ENCODE data around the gene SAMD11.
"Not testable (repeated sequence)": the region's sequence is repeated elsewhere in the genome, so short reads cannot be mapped to it uniquely, and the experiment has no call there.

Gene SAMD11, protein sequence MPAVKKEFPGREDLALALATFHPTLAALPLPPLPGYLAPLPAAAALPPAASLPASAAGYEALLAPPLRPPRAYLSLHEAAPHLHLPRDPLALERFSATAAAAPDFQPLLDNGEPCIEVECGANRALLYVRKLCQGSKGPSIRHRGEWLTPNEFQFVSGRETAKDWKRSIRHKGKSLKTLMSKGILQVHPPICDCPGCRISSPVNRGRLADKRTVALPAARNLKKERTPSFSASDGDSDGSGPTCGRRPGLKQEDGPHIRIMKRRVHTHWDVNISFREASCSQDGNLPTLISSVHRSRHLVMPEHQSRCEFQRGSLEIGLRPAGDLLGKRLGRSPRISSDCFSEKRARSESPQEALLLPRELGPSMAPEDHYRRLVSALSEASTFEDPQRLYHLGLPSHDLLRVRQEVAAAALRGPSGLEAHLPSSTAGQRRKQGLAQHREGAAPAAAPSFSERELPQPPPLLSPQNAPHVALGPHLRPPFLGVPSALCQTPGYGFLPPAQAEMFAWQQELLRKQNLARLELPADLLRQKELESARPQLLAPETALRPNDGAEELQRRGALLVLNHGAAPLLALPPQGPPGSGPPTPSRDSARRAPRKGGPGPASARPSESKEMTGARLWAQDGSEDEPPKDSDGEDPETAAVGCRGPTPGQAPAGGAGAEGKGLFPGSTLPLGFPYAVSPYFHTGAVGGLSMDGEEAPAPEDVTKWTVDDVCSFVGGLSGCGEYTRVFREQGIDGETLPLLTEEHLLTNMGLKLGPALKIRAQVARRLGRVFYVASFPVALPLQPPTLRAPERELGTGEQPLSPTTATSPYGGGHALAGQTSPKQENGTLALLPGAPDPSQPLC

DNA sequence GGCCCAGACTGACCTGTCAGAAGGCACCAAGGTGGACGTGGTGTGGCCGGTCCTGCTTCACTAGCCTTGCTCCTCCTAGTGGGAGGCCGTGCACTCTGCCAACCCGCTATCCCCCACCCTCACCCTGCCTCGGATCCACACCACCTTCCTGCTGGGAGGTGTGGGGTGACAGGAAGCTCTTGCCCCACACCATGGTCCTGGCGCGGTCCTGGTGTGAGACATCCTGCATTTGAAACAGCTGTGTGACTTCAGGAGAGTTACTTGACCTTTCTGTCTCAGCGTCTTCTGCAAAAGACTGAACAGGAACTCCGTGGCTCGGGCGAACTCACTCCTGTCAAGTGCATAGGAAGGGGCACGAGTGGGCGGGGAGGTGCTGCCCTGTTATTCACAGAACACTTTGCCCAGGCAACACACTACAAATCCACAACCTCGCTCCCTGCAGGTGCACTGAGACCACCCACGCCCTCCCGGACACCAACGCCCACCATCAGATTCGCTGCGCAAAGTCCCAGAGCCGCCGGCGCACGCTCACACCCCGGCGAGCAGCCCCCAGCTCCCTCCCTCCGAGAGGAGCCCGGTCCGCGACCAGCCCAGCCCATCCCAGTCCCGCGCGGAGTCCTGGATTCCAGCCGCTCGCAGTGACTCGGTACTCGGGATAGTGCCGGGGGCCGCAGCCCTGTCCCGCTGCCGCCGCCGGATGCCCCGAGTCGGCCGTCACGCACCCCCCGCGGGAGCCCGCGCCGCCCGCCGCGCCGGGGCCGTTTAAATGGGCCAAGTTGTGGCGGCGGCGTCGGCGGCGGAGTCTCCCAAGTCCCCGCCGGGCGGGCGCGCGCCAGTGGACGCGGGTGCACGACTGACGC lies at the start of gene SAMD11:
Gene SAMD11 (plus strand): TSS at position 793 of the 860 bp plus-strand sequence. CDS start 509 bp downstream, outside the sequence.
- peak in 1 of 2 donors; percentile 35 for DNase-seq (ENCODE audit: low read depth in 2 of 2)

DNA sequence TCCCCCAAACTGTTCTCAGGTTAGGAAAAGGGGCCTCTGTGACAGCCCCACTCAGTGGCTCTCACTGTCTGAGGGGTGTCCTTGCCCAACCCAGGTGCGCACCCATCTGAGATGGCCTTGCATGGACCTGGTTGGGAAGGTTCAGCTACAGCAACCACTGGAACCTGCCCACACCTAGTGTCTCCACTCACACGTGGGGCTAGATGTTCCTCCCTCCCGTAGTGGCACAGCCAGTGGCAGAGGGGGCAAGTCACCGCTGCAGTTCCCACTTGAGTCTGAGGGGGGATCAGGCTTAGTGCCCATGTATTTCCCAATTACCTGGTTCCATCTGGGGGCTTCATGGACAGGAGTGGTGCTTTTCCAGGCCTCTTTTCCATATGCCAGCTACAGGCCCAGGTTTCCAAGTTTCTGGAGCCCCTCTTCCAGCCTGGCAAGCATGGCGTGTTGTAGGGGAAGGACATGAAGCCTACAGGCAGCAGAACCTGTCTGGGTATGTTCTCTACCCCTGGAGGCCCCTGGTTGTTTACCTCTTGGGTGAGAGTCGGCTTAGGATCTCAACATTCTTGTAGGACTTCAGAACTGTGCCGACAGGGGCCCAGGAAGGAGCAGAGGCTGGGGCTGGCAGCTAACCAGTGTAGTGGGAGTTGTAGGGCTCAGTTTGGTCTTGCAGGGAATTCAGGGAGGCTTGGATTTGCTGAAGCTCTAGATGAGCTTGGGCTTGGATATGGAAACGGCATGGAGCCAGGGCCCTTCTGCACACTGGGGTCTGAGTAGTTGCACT lies 47.1 kb upstream of the SAMD11 start:
- not testable (repeated sequence) for DNase-seq (ENCODE audit: low read depth in 2 of 2)

DNA sequence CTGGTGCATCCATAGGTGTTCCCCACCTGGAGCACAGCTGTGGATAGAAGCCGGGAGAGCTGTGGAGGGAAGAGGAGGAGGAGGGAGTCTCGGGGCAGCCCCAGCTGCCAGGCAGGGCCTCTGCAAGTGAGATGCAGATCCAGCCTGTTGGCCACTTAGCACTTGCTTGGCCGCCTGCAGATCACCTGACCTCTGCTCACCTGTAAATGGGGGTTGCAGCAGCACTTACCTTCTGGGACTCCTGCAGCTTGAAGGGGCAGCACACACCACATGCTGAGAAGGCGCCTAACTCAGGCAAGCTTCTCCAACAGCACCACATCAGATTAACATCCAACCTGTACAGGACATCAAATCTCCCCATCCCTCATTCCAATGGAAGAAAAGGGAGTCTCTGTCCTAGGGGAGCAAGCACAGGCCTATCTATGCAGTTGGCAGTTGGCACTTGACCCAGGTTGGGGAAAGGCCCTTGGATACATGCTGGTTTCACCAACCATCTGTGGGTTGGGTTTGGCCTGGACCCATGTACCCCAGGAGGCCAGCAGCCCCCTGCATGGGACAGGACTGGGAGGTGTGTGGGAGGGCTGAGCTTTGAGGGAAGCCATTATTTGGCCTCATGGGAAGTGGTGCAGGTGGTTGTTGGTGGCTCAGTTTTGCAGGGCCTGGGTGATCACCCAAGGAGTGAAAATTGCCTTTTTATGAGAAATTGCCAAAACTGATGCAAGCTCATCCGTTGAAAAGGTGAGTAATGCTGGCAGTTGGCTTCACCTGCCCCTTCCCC lies 46.3 kb upstream of the SAMD11 start:
- DNase-seq (ENCODE audit: low read depth in 2 of 2) = not testable (repeated sequence)

DNA sequence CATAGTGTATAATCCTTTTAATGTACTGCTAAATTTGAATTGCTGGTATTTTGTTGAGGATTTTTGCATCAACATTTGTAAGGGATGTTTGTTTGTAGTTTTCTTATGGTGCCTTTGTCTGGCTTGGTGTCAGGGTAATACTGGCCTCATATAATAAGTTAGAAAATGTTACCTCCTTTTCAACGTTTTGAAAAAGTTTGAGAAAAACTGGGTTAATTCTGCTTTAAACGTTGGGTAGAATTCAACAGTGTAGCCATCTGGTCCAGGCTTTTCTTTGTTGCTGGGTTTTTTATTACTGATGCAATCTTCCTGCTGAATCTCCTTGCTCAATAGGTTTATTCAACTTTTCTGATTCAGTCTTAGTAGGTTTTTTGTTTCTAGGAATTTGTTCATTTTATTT lies 43.2 kb upstream of the SAMD11 start:
- DNase-seq (ENCODE audit: low read depth in 2 of 2) = not testable (repeated sequence)

DNA sequence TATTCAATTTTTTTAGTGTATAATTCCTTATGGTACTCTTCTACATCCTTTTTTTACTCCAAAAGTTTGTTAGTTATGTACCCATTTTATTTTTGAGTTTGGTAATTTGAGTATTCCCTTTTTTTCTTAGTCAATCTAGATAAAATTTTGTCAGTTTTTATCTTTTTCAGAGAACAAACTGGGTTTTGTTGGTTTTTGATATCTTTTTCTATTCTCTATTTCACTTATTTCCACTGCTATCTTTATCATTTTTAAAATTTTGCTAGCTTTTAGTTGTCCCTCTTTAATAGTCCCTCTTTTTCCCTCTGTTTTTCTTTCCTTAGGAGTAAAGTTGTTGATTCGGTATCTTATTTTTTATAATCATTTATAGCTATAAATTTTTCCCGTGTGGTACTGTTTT lies 42.8 kb upstream of the SAMD11 start:
- not testable (repeated sequence) for DNase-seq (ENCODE audit: low read depth in 2 of 2)

DNA sequence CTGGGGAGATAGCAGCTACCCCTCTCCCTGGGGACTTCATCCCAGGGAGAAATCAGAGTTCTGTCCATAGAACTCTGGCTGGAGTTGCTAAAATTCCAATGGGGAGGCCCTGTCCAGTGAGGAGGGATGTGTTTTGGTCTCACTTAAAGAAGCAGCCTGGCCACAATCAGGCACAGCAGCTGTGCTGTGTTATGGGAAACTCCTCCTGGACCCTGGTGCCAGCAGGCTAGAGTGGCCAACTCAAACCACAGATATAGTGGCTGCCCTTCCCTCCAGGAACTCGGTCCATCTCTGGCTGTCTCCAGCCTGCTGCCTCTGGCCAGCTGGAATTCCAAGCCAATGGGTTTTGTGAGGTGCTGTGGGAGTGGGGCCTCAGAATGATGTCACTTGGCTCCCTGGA lies 37.4 kb upstream of the SAMD11 start:
- no peak for DNase-seq (ENCODE audit: low read depth in 2 of 2)

DNA sequence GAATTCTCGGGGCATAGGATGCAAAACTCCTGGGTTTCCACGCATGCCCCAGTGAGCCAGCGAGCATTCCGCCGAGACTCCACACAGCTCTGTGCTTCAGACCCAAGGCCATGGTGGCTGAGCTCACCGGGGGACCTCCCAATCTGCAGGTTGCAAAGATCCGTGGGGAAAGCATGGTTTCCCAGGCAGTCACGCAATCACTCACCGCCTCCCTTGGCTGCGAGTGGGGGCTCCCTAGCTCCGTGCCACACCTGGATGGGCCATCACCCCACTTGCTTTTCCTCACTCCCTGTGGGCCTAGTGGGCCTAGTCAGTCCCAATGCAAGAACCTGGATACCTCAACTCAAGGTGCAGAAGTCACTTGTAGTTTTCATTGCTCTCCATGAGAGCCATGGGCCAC lies 37.0 kb upstream of the SAMD11 start:
- no peak for DNase-seq (ENCODE audit: low read depth in 2 of 2)

DNA sequence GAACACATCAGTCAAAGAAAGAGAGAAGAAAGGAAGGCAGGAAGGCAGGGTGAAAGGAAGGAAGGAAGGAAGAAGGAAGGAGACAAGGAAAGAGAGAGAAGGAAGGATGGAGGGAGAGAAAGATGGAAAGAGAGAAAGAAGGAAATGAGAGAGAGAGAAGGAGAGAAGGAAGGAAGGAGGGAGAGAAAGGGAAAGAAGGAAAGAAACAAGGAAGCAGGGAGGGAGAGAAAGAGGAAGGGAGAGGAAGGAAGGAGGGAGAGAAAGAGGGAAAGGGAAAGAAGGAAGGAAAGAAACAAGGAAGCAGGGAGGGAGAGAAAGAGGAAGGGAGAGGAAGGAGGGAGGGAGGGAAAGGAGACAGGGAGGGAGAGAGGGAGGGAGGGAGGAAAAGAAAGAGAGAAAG lies 35.4 kb upstream of the SAMD11 start:
- no peak for DNase-seq (ENCODE audit: low read depth in 2 of 2)

DNA sequence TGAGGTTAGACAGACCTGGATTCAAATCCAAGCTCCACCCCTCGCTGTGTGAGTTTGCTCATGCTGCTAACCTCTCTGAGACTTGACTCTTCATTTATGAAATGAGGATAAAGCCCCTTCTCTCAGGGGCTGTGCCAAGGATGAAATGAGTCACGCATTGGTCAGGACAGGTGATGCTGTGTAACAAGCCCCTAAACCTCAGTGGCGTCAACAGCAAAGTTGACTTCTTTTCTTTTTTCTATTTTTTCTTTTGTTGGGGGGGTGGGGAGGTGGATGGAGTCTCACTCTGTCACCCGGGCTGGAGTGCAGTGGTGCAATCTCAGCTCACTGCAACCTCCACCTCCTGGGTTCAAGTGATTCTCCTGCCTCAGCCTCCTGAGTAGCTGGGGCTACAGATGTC lies 33.9 kb upstream of the SAMD11 start:
- not testable (repeated sequence) for DNase-seq (ENCODE audit: low read depth in 2 of 2)

DNA sequence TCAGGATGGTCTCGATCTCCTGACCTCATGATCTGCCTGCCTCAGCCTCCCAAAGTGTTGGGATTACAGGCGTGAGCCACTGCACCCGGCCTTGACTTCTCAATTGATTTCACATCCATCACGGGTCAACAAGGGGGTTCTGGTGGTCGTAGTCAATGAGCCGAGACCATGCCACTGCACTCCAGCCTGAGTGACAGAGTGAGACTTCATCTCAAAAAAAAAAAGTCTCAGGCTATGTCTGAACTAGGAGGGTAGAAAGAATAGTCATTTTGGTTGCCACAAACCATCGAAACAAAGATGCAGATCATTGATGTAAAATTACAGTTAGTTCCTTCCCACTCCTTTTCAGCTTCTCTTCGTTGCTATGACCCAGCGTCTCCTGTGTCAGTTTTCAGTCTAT lies 33.5 kb upstream of the SAMD11 start:
- not testable (repeated sequence) for DNase-seq (ENCODE audit: low read depth in 2 of 2)

DNA sequence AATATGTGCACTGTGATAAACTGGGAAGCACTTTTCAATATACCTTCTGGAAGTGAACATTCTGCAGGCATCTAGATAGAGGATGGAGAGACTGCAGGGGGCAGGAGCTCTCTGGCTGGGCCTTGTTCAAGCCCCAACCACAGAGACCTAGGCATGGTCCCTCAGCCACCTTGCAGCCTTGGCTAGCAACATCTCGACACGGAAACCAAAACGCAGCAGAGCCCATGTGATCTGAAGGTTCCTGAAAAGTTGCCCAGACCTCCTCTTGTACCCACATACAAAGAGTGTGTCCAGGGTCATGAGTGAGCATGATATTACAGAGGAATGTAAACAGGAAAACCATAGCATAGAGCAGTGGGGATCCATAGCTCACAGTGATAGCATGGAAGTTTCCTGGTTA lies 33.1 kb upstream of the SAMD11 start:
- DNase-seq (ENCODE audit: low read depth in 2 of 2) = no peak

DNA sequence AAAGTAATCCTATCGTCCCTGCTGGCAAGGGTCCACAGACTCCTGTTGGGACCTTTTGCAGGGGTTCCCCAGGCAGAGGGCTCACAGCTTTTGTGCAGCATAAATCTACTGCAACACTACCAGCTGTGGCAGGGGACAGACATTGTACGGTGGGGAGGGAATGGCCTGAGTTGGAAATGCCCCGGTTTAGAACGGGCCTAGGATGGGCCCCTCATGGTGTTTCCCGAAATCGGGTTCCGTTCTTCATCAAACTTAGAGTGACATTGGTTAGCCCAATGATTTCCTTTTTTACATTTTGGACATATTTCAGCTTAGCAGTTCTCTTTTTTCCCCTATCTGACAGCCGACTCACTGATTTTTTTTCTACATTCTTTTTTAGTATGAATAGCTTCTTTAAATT lies 26.5 kb upstream of the SAMD11 start:
- DNase-seq (ENCODE audit: low read depth in 2 of 2) = no peak

DNA sequence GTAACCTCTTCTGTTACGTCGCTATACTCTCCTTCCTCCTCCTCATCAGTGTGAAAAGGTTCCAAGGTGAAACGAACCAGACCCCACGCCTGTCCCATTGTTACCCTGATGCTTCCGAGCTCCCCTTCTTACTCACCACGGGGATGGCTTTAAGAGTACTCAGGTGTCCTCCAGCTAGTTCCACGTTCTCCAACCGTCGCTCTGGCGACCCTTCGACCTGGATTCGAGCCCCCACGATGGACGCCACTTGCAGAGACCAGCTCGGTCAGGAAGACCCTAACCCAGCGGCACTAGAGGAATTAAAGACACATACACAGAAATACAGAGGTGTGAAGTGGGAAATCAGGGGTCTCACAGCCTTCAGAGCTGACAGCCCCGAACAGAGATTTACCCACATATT lies 25.8 kb upstream of the SAMD11 start:
- not testable (repeated sequence) for DNase-seq (ENCODE audit: low read depth in 2 of 2)

DNA sequence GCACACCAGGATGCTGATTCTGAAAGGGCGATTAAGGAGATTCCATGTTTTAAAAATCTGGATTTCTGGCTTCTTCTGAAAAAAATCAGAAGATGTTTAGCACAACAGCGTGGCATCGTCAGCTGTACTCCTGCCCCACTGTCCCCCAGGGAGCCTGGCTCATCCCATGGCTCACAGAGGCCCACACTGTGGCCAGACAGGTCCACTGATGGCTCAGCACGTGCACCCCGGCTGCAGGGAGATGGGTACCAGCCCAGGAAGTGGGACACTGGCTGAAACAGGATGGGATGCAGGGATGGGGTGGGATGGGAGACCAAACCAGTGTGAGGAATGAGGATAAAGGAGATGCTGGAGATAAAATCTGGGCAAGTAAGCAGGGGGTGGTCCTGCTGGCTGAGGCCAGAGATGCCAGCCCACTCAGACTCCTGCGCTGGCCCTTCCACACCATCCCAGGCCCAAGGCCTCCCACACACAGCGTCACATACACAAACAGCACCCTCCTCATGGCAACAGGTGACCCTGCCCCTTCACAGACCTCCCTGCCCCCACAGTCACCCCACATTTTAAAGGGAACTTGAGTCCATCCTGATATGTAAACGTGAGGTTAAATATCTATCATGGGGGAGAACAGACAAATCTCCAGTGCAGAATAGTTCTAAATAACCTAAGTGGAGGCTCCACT lies 23.9 kb upstream of the SAMD11 start:
- no peak for DNase-seq (ENCODE audit: low read depth in 2 of 2)

DNA sequence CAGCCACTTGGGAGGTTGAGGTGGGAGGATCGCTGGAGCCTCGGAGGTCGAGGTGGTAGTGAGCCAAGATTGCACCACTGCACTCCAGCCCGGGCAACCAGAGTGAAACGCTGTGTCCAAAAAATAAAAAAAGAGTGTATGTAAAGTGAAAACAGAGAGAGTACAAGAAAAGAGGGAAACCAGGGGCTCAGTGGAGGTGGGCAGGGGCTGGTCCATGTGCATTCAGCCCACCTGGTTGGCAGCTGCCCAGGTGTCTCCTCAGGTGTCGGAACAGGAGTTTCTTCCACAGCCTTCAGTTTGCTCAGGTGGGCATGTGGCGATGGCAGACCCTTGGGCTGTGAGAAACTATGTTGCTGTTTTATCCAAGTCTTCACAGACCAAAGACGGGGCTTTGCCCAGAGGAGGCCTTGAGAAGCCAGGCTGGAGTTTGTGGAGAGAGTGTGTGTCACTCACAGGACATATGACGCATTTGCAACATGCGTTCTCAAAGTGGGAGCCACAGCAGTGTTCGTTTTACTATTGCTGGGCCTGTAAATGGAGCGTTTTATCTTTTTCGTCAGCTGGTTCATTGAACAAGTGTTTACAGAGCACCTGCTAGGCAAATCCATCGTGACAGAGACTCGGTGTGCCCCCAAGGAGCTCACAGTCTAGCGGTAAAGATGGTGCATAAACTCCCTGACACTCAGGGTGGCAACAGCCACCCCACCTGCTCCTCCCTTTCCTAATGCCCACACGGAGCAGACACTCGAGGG lies 22.4 kb upstream of the SAMD11 start:
- no peak for DNase-seq (ENCODE audit: low read depth in 2 of 2)

DNA sequence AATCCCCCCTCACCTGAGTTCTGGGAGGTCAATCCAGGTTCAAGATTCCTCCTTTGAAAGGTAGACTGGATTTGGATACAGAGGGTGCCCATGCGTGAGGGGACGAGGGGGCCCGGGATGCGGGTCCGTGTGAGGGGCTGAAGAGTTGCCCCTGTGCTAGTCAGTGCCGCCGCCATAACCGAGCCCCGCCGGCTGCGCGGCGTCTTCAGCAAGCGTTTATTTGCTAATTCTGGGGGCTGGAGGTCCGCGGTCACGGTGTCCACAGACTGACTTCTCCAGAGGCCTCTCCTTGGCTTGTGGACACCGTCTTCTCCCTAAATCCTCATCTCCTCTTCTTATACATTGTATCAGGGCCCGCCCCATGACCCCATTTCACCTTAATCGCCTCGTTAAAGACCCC lies 20.9 kb upstream of the SAMD11 start:
- no peak for DNase-seq (ENCODE audit: low read depth in 2 of 2)

DNA sequence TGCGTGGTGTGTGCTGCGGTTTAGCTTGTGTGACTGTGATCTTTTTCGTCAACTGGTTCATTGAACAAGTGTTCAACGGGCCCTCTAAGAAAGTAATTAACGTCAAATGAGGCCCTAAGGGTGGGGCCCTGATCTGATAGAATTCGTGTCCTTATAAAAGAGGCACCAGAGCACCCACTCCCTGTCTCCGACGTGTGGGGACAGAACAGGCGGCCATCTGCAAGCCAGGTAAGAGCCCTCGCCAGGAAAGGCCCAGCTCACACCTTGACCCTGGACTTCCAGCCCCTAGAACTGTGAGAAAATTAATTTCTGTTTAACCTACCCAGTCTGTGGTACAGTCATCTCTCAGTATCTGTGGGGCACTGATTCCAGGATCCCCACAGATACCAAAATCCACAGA lies 20.4 kb upstream of the SAMD11 start:
- DNase-seq (ENCODE audit: low read depth in 2 of 2) = no peak

DNA sequence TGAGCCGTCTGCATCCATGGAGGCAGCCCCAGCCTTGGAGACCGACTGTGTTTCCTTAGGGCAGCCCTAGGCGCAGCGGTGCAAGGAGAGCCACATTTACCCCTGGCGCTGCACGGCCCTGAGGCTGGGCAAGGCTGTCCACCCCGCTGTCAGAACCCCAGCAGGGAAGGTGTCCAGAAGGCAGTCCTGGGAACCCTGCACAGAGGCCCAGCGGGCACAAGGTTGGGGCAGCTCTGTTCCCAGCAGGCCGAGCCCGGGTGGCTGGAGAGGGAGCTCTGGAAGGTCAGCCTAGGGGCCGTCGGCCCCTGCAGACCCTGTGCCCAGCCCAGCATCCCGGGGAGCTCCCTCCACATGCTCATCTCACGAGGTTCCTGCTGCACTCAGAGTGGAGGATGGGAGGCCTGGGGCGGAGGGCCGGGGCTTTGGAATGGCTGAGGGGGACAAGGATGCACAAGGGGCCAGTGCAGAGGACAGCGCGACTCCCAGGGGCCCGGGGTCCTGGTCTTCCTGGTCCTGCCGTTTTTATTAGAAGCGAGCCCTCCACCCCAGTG lies 19.9 kb upstream of the SAMD11 start:
- no peak for DNase-seq (ENCODE audit: low read depth in 2 of 2)
